ENCODE results near the gene CAPS.

The CAPS gene

DNA sequence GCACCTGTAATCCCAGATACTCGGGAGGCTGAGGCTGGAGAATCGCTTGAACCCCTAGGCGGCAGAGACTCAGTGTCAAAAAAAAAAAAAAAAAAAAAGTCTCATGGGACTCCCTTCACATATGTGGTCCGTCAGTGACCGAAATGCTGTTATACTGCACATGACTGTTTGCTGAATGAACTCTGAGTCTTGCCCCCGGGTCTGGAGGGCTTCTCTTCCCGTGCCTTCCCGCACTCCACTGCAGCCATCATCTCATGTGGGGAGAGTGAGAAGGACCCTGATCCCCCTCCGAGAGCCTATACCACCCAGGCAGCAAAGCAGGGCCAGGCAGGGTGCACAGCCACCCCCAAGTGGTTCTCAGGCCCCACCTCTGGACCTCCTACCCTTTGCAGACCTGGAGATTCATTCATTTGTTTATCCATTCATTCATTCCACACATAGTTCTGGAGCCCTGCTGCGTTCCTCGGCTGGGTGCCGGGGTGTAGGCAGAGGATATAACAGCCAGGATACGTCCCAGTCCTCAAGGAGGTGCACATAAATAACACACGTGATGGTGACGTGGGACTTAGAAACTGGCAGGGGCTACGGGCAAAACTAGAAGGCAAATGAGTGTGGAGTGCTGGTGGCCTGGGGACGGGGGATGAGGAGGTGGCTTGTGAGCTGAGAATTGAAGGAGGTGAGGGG lies 24.6 kb upstream of the CAPS start:
- Histone ChIP-seq H2AFZ (ENCODE audit: low read depth, low read length) (no peak overlapping the region), H3K27me3 (ENCODE audit: low read depth, low read length) (no peaks in the 10 kb centered on the region)
- no peak for TF ChIP-seq EZH2phosphoT487 (IDR thresholded peaks at IDR 0.05; ENCODE audit: low read depth)
- TF ChIP-seq, protein P1, sequence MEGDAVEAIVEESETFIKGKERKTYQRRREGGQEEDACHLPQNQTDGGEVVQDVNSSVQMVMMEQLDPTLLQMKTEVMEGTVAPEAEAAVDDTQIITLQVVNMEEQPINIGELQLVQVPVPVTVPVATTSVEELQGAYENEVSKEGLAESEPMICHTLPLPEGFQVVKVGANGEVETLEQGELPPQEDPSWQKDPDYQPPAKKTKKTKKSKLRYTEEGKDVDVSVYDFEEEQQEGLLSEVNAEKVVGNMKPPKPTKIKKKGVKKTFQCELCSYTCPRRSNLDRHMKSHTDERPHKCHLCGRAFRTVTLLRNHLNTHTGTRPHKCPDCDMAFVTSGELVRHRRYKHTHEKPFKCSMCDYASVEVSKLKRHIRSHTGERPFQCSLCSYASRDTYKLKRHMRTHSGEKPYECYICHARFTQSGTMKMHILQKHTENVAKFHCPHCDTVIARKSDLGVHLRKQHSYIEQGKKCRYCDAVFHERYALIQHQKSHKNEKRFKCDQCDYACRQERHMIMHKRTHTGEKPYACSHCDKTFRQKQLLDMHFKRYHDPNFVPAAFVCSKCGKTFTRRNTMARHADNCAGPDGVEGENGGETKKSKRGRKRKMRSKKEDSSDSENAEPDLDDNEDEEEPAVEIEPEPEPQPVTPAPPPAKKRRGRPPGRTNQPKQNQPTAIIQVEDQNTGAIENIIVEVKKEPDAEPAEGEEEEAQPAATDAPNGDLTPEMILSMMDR (IDR thresholded peaks at IDR 0.05; ENCODE audit: low read depth, low read length), result no peak

DNA sequence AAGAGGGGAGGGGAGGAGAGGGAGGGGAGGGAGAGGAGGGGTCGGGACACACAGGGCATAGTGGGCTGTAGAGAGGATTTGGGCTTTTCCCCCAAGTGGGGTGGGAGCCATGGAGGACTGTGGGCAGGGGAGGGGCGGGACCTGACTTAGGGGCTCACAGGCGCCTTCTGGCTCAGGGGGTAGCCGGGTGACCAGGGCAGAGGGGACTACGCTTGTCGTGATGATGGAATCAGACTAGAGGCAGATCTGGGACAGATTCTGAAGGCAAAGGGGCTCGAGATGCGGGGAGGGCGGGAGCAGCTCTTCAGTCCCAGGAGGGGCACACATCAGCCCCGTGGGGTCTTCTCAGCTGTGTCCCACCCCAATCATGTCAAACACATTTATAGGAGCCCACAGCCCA lies 24.0 kb upstream of the CAPS start:
- no peak overlapping the region for H3K4me3 ChIP-seq (ENCODE audit: low read length)
- TF ChIP-seq, protein P1 (IDR thresholded peaks at IDR 0.05; ENCODE audit: low read depth, low read length), result no peak
- TF ChIP-seq EZH2phosphoT487 (IDR thresholded peaks at IDR 0.05; ENCODE audit: low read depth), result no peak
- no peak overlapping the region for H2AFZ ChIP-seq (ENCODE audit: low read depth, low read length)
- no peaks in the 10 kb centered on the region for H3K9me3 ChIP-seq (ENCODE audit: insufficient read depth, low read length)
- no peak overlapping the region for H3K4me2 ChIP-seq (ENCODE audit: low read length)
- H3K27ac ChIP-seq (ENCODE audit: low read length), result no peak overlapping the region
- H3K27me3 ChIP-seq (ENCODE audit: low read depth, low read length), result no peaks in the 10 kb centered on the region
- no peak overlapping the region for H3K9ac ChIP-seq (ENCODE audit: low read length)
- no peaks in the 10 kb centered on the region for H3K4me1 ChIP-seq (ENCODE audit: low read length)
- no peaks in the 10 kb centered on the region for H4K20me1 ChIP-seq (ENCODE audit: insufficient read depth, low read length)
- H3K36me3 ChIP-seq (replicated peaks; ENCODE audit: low read depth, low read length), result peaks cover 6% of the 10 kb centered on the region
- H3K79me2 ChIP-seq (ENCODE audit: low read length), result no peaks in the 10 kb centered on the region

More for the DNA sequence above, 24.6 kb upstream of the CAPS start:
- H3K4me3 ChIP-seq (ENCODE audit: low read length), result no peak overlapping the region
- H3K36me3 ChIP-seq (replicated peaks; ENCODE audit: low read depth, low read length), result no peaks in the 10 kb centered on the region
- H3K9me3 ChIP-seq (ENCODE audit: insufficient read depth, low read length), result no peaks in the 10 kb centered on the region
- H3K4me1 ChIP-seq (ENCODE audit: low read length), result peaks cover 2% of the 10 kb centered on the region; the same call in 1 of the 2 replicates
- H3K4me2 ChIP-seq (ENCODE audit: low read length), result no peak overlapping the region
- H4K20me1 ChIP-seq (ENCODE audit: insufficient read depth, low read length), result no peaks in the 10 kb centered on the region
- H3K79me2 ChIP-seq (ENCODE audit: low read length), result no peaks in the 10 kb centered on the region
- H3K9ac ChIP-seq (ENCODE audit: low read length), result no peak overlapping the region
- H3K27ac ChIP-seq (ENCODE audit: low read length), result no peak overlapping the region

DNA sequence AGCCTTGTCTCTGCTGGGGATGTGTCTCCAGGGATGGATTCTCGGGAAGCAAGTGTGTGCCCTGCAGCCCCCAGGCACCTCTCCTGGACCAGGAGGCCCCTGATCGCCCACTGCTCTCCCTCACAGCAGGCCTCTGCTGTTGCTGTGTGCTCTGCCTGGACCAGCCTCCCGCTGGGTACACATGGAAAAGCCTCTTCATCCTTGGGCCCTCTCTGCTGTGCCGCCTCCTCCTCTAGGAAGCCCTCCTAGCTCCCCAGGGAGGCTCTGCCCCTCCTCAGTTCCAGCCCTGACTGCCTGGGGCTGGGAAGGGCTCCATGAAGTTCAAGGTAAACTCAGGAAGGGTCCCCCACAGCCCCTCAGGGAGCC lies 22.5 kb upstream of the CAPS start:
- Histone ChIP-seq H3K36me3 (replicated peaks; ENCODE audit: low read depth, low read length) (peaks cover 12% of the 10 kb centered on the region), H2AFZ (ENCODE audit: low read depth, low read length) (no peak overlapping the region), H3K27me3 (ENCODE audit: low read depth, low read length) (no peaks in the 10 kb centered on the region), H3K9ac (ENCODE audit: low read length) (no peak overlapping the region), H3K4me1 (ENCODE audit: low read length) (no peaks in the 10 kb centered on the region), H4K20me1 (ENCODE audit: insufficient read depth, low read length) (no peaks in the 10 kb centered on the region), H3K4me2 (ENCODE audit: low read length) (no peak overlapping the region), H3K4me3 (ENCODE audit: low read length) (no peak overlapping the region), H3K79me2 (ENCODE audit: low read length) (no peaks in the 10 kb centered on the region), H3K27ac (ENCODE audit: low read length) (no peak overlapping the region), H3K9me3 (ENCODE audit: insufficient read depth, low read length) (no peaks in the 10 kb centered on the region)
- TF ChIP-seq, protein P1 (IDR thresholded peaks at IDR 0.05; ENCODE audit: low read depth, low read length), result no peak
- no peak for TF ChIP-seq EZH2phosphoT487 (IDR thresholded peaks at IDR 0.05; ENCODE audit: low read depth)

DNA sequence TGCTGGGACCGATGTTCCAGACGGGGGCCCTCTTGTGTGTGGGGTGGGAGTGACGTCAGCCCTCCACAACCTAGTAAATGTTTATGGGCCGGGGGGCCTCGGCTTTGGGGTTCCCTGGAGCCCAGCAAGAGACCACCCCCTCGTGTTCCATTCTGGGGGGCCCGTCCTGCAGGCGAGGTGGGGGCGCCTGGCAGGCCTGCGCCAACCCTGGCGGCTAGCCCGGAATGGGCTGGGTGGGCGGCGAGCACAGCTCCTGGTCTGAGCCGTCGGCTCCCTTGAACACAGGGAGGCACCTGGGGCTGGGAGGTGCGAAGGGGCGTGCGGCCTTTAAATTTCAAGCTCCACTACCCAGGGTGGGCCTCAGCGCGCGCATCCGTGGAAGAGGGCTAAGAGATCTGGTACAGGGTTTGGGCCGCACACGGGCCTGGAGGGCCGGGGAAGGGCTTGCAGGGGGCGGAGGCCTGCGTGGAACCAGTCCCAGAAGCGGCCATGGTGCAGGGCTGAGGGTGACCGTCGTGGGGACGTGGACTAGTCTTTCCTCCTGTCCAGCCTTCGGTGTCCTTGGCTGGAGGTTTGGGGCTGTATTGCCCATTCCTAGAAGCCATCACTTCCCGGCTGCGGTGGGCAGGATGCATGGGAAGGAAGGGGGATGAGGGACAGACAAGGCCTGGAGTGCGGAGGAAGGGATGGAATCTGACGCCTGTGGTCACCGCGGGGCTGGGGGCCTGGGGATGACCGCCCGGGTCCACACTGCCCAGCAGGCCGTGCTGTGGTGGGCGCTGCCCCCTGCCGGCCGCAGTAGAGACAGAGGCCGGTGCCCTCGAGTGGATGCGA lies 21.9 kb upstream of the CAPS start:
- Histone ChIP-seq H3K27ac (ENCODE audit: low read length) (no peak overlapping the region), H3K4me2 (ENCODE audit: low read length) (no peak overlapping the region), H3K36me3 (replicated peaks; ENCODE audit: low read depth, low read length) (peaks cover 12% of the 10 kb centered on the region), H3K27me3 (ENCODE audit: low read depth, low read length) (no peaks in the 10 kb centered on the region), H3K4me1 (ENCODE audit: low read length) (no peaks in the 10 kb centered on the region), H4K20me1 (ENCODE audit: insufficient read depth, low read length) (no peaks in the 10 kb centered on the region; the same call in 1 of the 2 replicates), H3K79me2 (ENCODE audit: low read length) (no peaks in the 10 kb centered on the region), H3K9me3 (ENCODE audit: insufficient read depth, low read length) (no peaks in the 10 kb centered on the region), H2AFZ (ENCODE audit: low read depth, low read length) (no peak overlapping the region), H3K4me3 (ENCODE audit: low read length) (no peak overlapping the region), H3K9ac (ENCODE audit: low read length) (no peak overlapping the region)
- TF ChIP-seq, protein P1 (IDR thresholded peaks at IDR 0.05; ENCODE audit: low read depth, low read length), result peak; percentile 61
- no peak for TF ChIP-seq EZH2phosphoT487 (IDR thresholded peaks at IDR 0.05; ENCODE audit: low read depth)
